ENCODE measurements around the gene B4GALNT3.

B4GALNT3 gene

GRCh38 chr12:503111-503761 lies 43.5 kb downstream of the B4GALNT3 start:
- Histone ChIP-seq H3K27me3 (ENCODE audit: control insufficient read depth in 1 of 2, insufficient read depth in 1 of 2, low read length in 2 of 2) (peaks cover 8 to 69% of the 10 kb centered on the region in 2 experiments), H2AFZ (ENCODE audit: low read depth, low read length) (no peak overlapping the region), H3K4me1 (ENCODE audit: control insufficient read depth, insufficient read depth, low read depth, low read length) (peaks cover 2% of the 10 kb centered on the region), H3K9me3 (ENCODE audit: control insufficient read depth, low read length) (no peaks in the 10 kb centered on the region), H3K9ac (ENCODE audit: low read length) (no peak overlapping the region), H3K4ac (ENCODE audit: low read depth in 1 of 2, low read length in 2 of 2) (no peak overlapping the region), H2BK120ac (ENCODE audit: low read depth, low read length) (no peak overlapping the region), H3K27ac (ENCODE audit: low read length, poor library complexity, severe bottlenecking) (no peak overlapping the region), H2AK5ac (ENCODE audit: low read length, severe bottlenecking) (no peak overlapping the region), H2BK5ac (ENCODE audit: low read depth, low read length, poor library complexity, severe bottlenecking) (no peak overlapping the region), H2BK15ac (ENCODE audit: low read depth, poor library complexity, severe bottlenecking) (no peak overlapping the region), H3K4me3 (ENCODE audit: insufficient read depth in 1 of 2, low read depth in 1 of 2, low read length in 2 of 2) (no peak overlapping the region), H3K14ac (ENCODE audit: low read length in 2 of 2) (no peak overlapping the region), H4K91ac (ENCODE audit: low read length) (no peak overlapping the region), H3K36me3 (ENCODE audit: control insufficient read depth in 1 of 2, insufficient read depth in 2 of 2, low read depth in 1 of 2, low read length in 2 of 2) (no peaks in the 10 kb centered on the region), H3K23ac (ENCODE audit: low read length in 2 of 2) (no peak overlapping the region), H3K79me1 (replicated peaks; ENCODE audit: low read length, poor library complexity, severe bottlenecking) (no peaks in the 10 kb centered on the region), H2BK12ac (ENCODE audit: low read length in 2 of 2) (no peak overlapping the region), H3K18ac (ENCODE audit: low read depth in 1 of 2, low read length in 2 of 2) (no peak overlapping the region), H4K8ac (ENCODE audit: low read length) (no peak overlapping the region), H3K4me2 (ENCODE audit: low read length, poor library complexity, severe bottlenecking) (no peak overlapping the region)
- WGBS, result 58% methylated on average over 6 of the region's 7 CpGs
- peak; percentile 19 for DNase-seq

GRCh38 chr12:505221-505620 lies 45.5 kb downstream of the B4GALNT3 start:
- Histone ChIP-seq H2AFZ (ENCODE audit: low read depth, low read length) (no peak overlapping the region), H3K18ac (ENCODE audit: low read depth in 1 of 2, low read length in 2 of 2) (no peak overlapping the region), H3K79me1 (replicated peaks; ENCODE audit: low read length, poor library complexity, severe bottlenecking) (no peaks in the 10 kb centered on the region), H3K14ac (ENCODE audit: low read length in 2 of 2) (no peak overlapping the region), H3K4me1 (ENCODE audit: control insufficient read depth, insufficient read depth, low read depth, low read length) (peaks cover 16% of the 10 kb centered on the region), H2BK12ac (ENCODE audit: low read length in 2 of 2) (no peak overlapping the region), H3K23ac (ENCODE audit: low read length in 2 of 2) (no peak overlapping the region), H3K4me2 (ENCODE audit: low read length, poor library complexity, severe bottlenecking) (no peak overlapping the region), H2BK5ac (ENCODE audit: low read depth, low read length, poor library complexity, severe bottlenecking) (no peak overlapping the region), H2AK5ac (ENCODE audit: low read length, severe bottlenecking) (no peak overlapping the region), H3K27me3 (ENCODE audit: control insufficient read depth in 1 of 2, insufficient read depth in 1 of 2, low read length in 2 of 2) (peaks cover 4 to 73% of the 10 kb centered on the region in 2 experiments), H3K4me3 (ENCODE audit: insufficient read depth in 1 of 2, low read depth in 1 of 2, low read length in 2 of 2) (no peak overlapping the region), H4K8ac (ENCODE audit: low read length) (no peak overlapping the region), H3K9me3 (ENCODE audit: control insufficient read depth, low read length) (no peaks in the 10 kb centered on the region), H2BK120ac (ENCODE audit: low read depth, low read length) (no peak overlapping the region), H4K91ac (ENCODE audit: low read length) (no peak overlapping the region), H3K36me3 (ENCODE audit: control insufficient read depth in 1 of 2, insufficient read depth in 2 of 2, low read depth in 1 of 2, low read length in 2 of 2) (no peaks in the 10 kb centered on the region), H3K27ac (ENCODE audit: low read length, poor library complexity, severe bottlenecking) (no peak overlapping the region), H3K4ac (ENCODE audit: low read depth in 1 of 2, low read length in 2 of 2) (no peak overlapping the region), H2BK15ac (ENCODE audit: low read depth, poor library complexity, severe bottlenecking) (no peak overlapping the region), H3K9ac (ENCODE audit: low read length) (no peak overlapping the region)
- WGBS, result 85% methylated on average over 4 of the region's 4 CpGs
- no peak for DNase-seq

DNA sequence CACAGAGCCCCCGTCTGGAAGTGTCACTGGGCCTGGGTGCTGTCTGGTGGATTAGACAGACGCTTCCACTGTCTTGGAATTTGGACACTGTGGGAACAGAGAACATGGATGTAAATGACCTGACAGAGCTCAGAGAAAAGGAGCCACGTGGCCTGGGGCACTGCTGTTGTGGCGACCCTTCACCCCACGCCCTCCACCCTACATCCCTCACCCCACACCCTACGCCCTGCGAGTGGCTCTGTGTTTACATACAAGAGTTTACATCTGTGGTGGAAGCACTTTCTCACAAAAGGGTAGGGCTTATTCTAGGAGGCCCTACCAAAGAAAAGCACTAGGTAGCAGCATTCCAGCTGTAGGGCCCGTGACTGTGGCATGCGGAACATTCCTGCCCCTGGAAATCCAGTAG lies 47.7 kb downstream of the B4GALNT3 start:
- no peak overlapping the region for H2AK5ac ChIP-seq (ENCODE audit: low read length, severe bottlenecking)
- H3K23ac ChIP-seq (ENCODE audit: low read length in 2 of 2), result no peak overlapping the region
- peaks cover 21% of the 10 kb centered on the region for H3K4me1 ChIP-seq (ENCODE audit: control insufficient read depth, insufficient read depth, low read depth, low read length)
- no peak overlapping the region for H3K4ac ChIP-seq (ENCODE audit: low read depth in 1 of 2, low read length in 2 of 2)
- DNase-seq, result no peak
- H3K4me2 ChIP-seq (ENCODE audit: low read length, poor library complexity, severe bottlenecking), result no peak overlapping the region
- H3K27ac ChIP-seq (ENCODE audit: low read length, poor library complexity, severe bottlenecking), result no peak overlapping the region
- peaks cover 4 to 56% of the 10 kb centered on the region in 2 experiments for H3K27me3 ChIP-seq (ENCODE audit: control insufficient read depth in 1 of 2, insufficient read depth in 1 of 2, low read length in 2 of 2)
- no peaks in the 10 kb centered on the region for H3K9me3 ChIP-seq (ENCODE audit: control insufficient read depth, low read length)
- peak overlapping the region; percentile 26 for H2BK15ac ChIP-seq (ENCODE audit: low read depth, poor library complexity, severe bottlenecking)
- no peak overlapping the region for H3K14ac ChIP-seq (ENCODE audit: low read length in 2 of 2)
- no peak overlapping the region for H3K9ac ChIP-seq (ENCODE audit: low read length)
- peak overlapping the region; percentile 46 for H2AFZ ChIP-seq (ENCODE audit: low read depth, low read length)
- H2BK5ac ChIP-seq (ENCODE audit: low read depth, low read length, poor library complexity, severe bottlenecking), result no peak overlapping the region
- H3K18ac ChIP-seq (ENCODE audit: low read depth in 1 of 2, low read length in 2 of 2), result peak overlapping the region in 1 of 2 experiments; percentile 23
- WGBS, result 74% methylated on average over 9 of the region's 9 CpGs
- no peak overlapping the region for H2BK12ac ChIP-seq (ENCODE audit: low read length in 2 of 2)
- no peaks in the 10 kb centered on the region for H3K36me3 ChIP-seq (ENCODE audit: control insufficient read depth in 1 of 2, insufficient read depth in 2 of 2, low read depth in 1 of 2, low read length in 2 of 2)
- no peaks in the 10 kb centered on the region for H3K79me1 ChIP-seq (replicated peaks; ENCODE audit: low read length, poor library complexity, severe bottlenecking)
- no peak overlapping the region for H3K4me3 ChIP-seq (ENCODE audit: insufficient read depth in 1 of 2, low read depth in 1 of 2, low read length in 2 of 2)
- no peak overlapping the region for H4K91ac ChIP-seq (ENCODE audit: low read length)
- H2BK120ac ChIP-seq (ENCODE audit: low read depth, low read length), result no peak overlapping the region
- no peak overlapping the region for H4K8ac ChIP-seq (ENCODE audit: low read length)

DNA sequence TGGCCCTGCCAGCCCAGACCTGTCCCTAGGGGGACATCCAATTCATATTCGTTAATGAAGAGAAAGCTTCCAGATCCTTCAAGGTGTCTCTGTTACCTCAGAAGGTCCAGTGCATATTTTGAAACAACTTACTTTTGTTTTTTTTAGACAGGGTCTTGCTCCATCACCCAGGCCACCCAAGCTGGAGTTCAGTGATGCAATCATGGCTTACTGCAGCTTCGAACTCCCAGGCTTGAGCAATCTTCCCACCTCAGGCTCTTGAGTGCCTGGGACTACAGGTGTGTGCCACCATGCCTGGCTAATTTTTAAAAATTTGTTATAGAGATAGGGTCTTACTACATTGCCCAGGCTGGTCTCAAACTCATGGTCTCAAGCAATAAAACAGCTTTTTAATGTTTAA lies 48.4 kb downstream of the B4GALNT3 start:
- no peak overlapping the region for H2BK15ac ChIP-seq (ENCODE audit: low read depth, poor library complexity, severe bottlenecking)
- no peak overlapping the region for H2BK120ac ChIP-seq (ENCODE audit: low read depth, low read length)
- H3K36me3 ChIP-seq (ENCODE audit: control insufficient read depth in 1 of 2, insufficient read depth in 2 of 2, low read depth in 1 of 2, low read length in 2 of 2), result no peaks in the 10 kb centered on the region
- no peak overlapping the region for H3K27ac ChIP-seq (ENCODE audit: low read length, poor library complexity, severe bottlenecking)
- H3K4me3 ChIP-seq (ENCODE audit: insufficient read depth in 1 of 2, low read depth in 1 of 2, low read length in 2 of 2), result no peak overlapping the region
- no peak overlapping the region for H3K4me2 ChIP-seq (ENCODE audit: low read length, poor library complexity, severe bottlenecking)
- H2BK12ac ChIP-seq (ENCODE audit: low read length in 2 of 2), result no peak overlapping the region
- H3K27me3 ChIP-seq (ENCODE audit: control insufficient read depth in 1 of 2, insufficient read depth in 1 of 2, low read length in 2 of 2), result peaks cover under 1 to 50% of the 10 kb centered on the region in 2 experiments
- no peaks in the 10 kb centered on the region for H3K9me3 ChIP-seq (ENCODE audit: control insufficient read depth, low read length)
- peaks cover 18% of the 10 kb centered on the region for H3K4me1 ChIP-seq (ENCODE audit: control insufficient read depth, insufficient read depth, low read depth, low read length)
- no peak overlapping the region for H3K18ac ChIP-seq (ENCODE audit: low read depth in 1 of 2, low read length in 2 of 2)
- H3K23ac ChIP-seq (ENCODE audit: low read length in 2 of 2), result no peak overlapping the region
- no peak overlapping the region for H4K8ac ChIP-seq (ENCODE audit: low read length)
- H4K91ac ChIP-seq (ENCODE audit: low read length), result no peak overlapping the region
- no peak overlapping the region for H2AFZ ChIP-seq (ENCODE audit: low read depth, low read length)
- 89% methylated on average over 2 of the region's 2 CpGs for WGBS
- no peak overlapping the region for H3K14ac ChIP-seq (ENCODE audit: low read length in 2 of 2)
- H2AK5ac ChIP-seq (ENCODE audit: low read length, severe bottlenecking), result no peak overlapping the region
- DNase-seq, result no peak
- H2BK5ac ChIP-seq (ENCODE audit: low read depth, low read length, poor library complexity, severe bottlenecking), result no peak overlapping the region
- H3K9ac ChIP-seq (ENCODE audit: low read length), result no peak overlapping the region
- no peak overlapping the region for H3K4ac ChIP-seq (ENCODE audit: low read depth in 1 of 2, low read length in 2 of 2)
- H3K79me1 ChIP-seq (replicated peaks; ENCODE audit: low read length, poor library complexity, severe bottlenecking), result no peaks in the 10 kb centered on the region

Measured in mesenchymal stem cell (in vitro differentiated cells and primary cell).